HCT116 (cell line): Measurements from ENCODE around the gene CA10. TPM values are rescaled to one million over a fixed set of nuclear protein-coding genes. Genes with fewer than 3 reads are reported as not detected.

ENCODE experiments used
- ATAC-seq: fragments of 200-7000 bp; cut with Tn5 transposase; 2 replicates; pipeline ENCODE4 v1.9.1; 2020; ENCODE audit warnings: mild to moderate bottlenecking, moderate library complexity
- BruUV-seq: library from RNA; stranded (reverse); fragments of 400-500 nt; replicated peaks from 2 replicates; lab custom pipeline; 2021; lab: Mats Ljungman, UMichigan
- CTCF ChIA-PET: fragments of 300-600 bp; sonication (Branson Sonifier 250); formaldehyde crosslinking; loops from one replicate; lab custom pipeline; 2021; ENCODE audit warnings: antibody characterized with exemption; lab: Charles Lee
- POLR2A ChIA-PET: fragments of 300-600, 350-600 bp; sonication (Branson Sonifier 250); formaldehyde crosslinking; loops from one replicate; lab custom pipeline; 2021; ENCODE audit warnings: antibody characterized with exemption; lab: Charles Lee
- RAD21 ChIA-PET, 2 experiments: fragments of 300-600 bp; sonication (Branson Sonifier 250); formaldehyde crosslinking; loops; one replicate each; lab custom pipeline; 2023; ENCODE audit warnings: low total read pairs in 2 of 2; ENCODE audit not compliant: uncharacterized antibody in 2 of 2, unreplicated experiment in 2 of 2, low non-redundant PET in 1 of 2; lab: Charles Lee
- DNase-seq: peaks from one replicate; pipeline ENCODE4 v3.0.0-alpha.2; 2010; ENCODE audit warnings: low read depth, low spot score
- H2AFZ ChIP-seq: fragments of 200-600 bp; shearing (Covaris generic), sonication (generic); 2 replicates; pipeline ENCODE4 v1.6.1; 2017; ENCODE audit warnings: low read depth, mixed run types, mixed read lengths, antibody characterized with exemption, low read length; ENCODE audit not compliant: poor library complexity, severe bottlenecking
- H3K27ac ChIP-seq: 2 replicates; pipeline ENCODE4 v1.5.1; 2012; ENCODE audit warnings: low read depth, low read length
- H3K27me3 ChIP-seq: fragments of 200-600 bp; sonication (generic); 2 replicates; pipeline ENCODE4 v1.6.1; 2016; ENCODE audit warnings: mixed run types, low read length, mixed read lengths; ENCODE audit not compliant: insufficient read depth
- H3K36me3 ChIP-seq, 2 experiments: fragments of 200-500 bp in 1 of 2; fragments of 200-600 bp in 1 of 2; sonication (Bioruptor generic) in 1 of 2; sonication (generic) in 1 of 2; 2 replicates each; pipeline versions ENCODE4 v1.5.1 to v1.6.1; 2014 to 2016; ENCODE audit warnings: low read length in 2 of 2, inconsistent platforms in 1 of 2, mixed read lengths in 1 of 2, mixed run types in 1 of 2; ENCODE audit not compliant: insufficient read depth in 2 of 2, control insufficient read depth in 1 of 2
- H3K4me1 ChIP-seq, 2 experiments: fragments of 200-600 bp in 1 of 2; sonication (generic) in 1 of 2; 2 replicates each; pipeline versions ENCODE4 v1.5.1 to v1.6.1; 2012 to 2017; ENCODE audit warnings: low read length in 2 of 2, inconsistent platforms in 1 of 2, mild to moderate bottlenecking in 1 of 2, mixed read lengths in 1 of 2, mixed run types in 1 of 2, moderate library complexity in 1 of 2; ENCODE audit not compliant: insufficient read depth in 2 of 2, control insufficient read depth in 1 of 2
- H3K4me2 ChIP-seq: fragments of 200-600 bp; sonication (generic); 2 replicates; pipeline ENCODE4 v1.6.1; 2017; ENCODE audit warnings: mixed run types, low read length, mixed read lengths
- H3K4me3 ChIP-seq, 2 experiments: fragments of 200-600 bp in 1 of 2; sonication (generic) in 1 of 2; replicated peaks in 1 of 2; 2 replicates each; pipeline ENCODE4 v1.5.1; 2011 to 2016; ENCODE audit warnings: low read length in 2 of 2, control low read depth in 1 of 2, low read depth in 1 of 2, mild to moderate bottlenecking in 1 of 2, mixed read lengths in 1 of 2, mixed run types in 1 of 2
- H3K79me2 ChIP-seq: fragments of 200-600 bp; sonication (generic); 2 replicates; pipeline ENCODE4 v1.6.1; 2017; ENCODE audit warnings: mild to moderate bottlenecking, mixed run types, low read length, moderate library complexity, mixed read lengths; ENCODE audit not compliant: insufficient read depth
- H3K9ac ChIP-seq: fragments of 200-600 bp; sonication (generic); 2 replicates; pipeline ENCODE4 v1.6.1; 2016; ENCODE audit warnings: low read length, mixed read lengths
- H3K9me2 ChIP-seq: fragments of 200-600 bp; sonication (generic), shearing (Covaris generic); 2 replicates; pipeline ENCODE4 v1.6.1; 2017; ENCODE audit warnings: mixed run types, mild to moderate bottlenecking, moderate library complexity; ENCODE audit not compliant: insufficient read depth
- H3K9me3 ChIP-seq, 2 experiments: fragments of 200-500 bp in 1 of 2; fragments of 200-600 bp in 1 of 2; sonication (Bioruptor generic) in 1 of 2; sonication (generic) in 1 of 2; 2 replicates each; pipeline ENCODE4 v1.6.1; 2014 to 2017; ENCODE audit warnings: low read length in 2 of 2, mixed read lengths in 2 of 2, inconsistent platforms in 1 of 2, low read depth in 1 of 2, mild to moderate bottlenecking in 1 of 2, mixed run types in 1 of 2, moderate library complexity in 1 of 2; ENCODE audit not compliant: control insufficient read depth in 1 of 2, insufficient read depth in 1 of 2
- H4K20me1 ChIP-seq: fragments of 200-600 bp; sonication (generic), shearing (Covaris generic); 2 replicates; pipeline ENCODE4 v1.6.1; 2017; ENCODE audit warnings: mixed run types, mild to moderate bottlenecking, moderate library complexity; ENCODE audit not compliant: insufficient read depth
- ELF1 ChIP-seq: IDR thresholded peaks from 2 replicates; pipeline ENCODE4 v1.6.1; 2012; ENCODE audit warnings: low read depth, borderline replicate concordance
- FOSL1 ChIP-seq: IDR thresholded peaks from 2 replicates; pipeline ENCODE4 v1.6.1; 2012; ENCODE audit warnings: low read depth
- SRF ChIP-seq: IDR thresholded peaks from 2 replicates; pipeline ENCODE4 v1.6.1; 2012; ENCODE audit warnings: low read depth
- intact Hi-C: fragments of 100-400 bp; cut with micrococcal nuclease; formaldehyde crosslinking; loops from 2 replicates; pipeline ENCODE4 v1.10.0; 2022
- total RNA-seq: library from RNA; stranded (reverse); gene quantifications from one replicate; pipeline ENCODE4 v1.2.1, GENCODE V29; 2021; ENCODE audit not compliant: unreplicated experiment
- TF ChIP-seq, protein P1 (sequence below): IDR thresholded peaks from 2 replicates; pipeline ENCODE4 v1.6.1; 2012

Gene CA10
- total RNA-seq, 1 experiment from 2014 or later: not detected

DNA sequence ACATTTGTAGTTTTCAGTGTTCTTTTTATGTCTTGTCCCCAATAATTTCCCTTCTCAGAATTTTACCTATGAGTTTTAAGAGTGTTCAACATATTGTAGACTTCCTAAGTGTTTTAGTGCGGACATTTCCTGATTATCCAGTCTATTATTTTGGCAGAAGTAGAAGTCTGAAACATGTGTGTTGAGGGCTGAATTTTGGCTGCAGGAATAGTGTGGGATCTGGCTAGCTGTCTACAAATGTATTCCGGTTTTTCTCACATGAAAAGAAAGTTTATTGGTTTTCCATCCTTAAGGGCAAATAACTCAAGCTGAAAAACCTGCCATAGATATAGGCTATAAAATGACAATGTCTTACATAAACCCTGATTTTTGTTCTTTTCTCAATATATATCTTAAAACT is 33.0 kb upstream of the CA10 start:
- Histone ChIP-seq H3K9me2 (no peaks in the 10 kb centered on the region), H3K79me2 (no peaks in the 10 kb centered on the region), H2AFZ (no peak overlapping the region), H3K9ac (no peak overlapping the region), H3K27ac (no peak overlapping the region), H3K9me3 (peaks cover 13 to 44% of the 10 kb centered on the region in 2 experiments; a peak in 2 of 4 replicates), H3K4me1 (no peaks in the 10 kb centered on the region), H4K20me1 (no peaks in the 10 kb centered on the region), H3K27me3 (no peaks in the 10 kb centered on the region), H3K4me2 (no peak overlapping the region), H3K4me3 (no peak overlapping the region), H3K36me3 (no peaks in the 10 kb centered on the region)
- ATAC-seq (no peak), DNase-seq (no peak)
- ChIA-PET CTCF (no interaction called here), POLR2A (no interaction called here), RAD21 (no interaction called here)
- intact Hi-C loops: no loop called here
- no peak for TF ChIP-seq FOSL1
- BruUV-seq: no TSS peak

DNA sequence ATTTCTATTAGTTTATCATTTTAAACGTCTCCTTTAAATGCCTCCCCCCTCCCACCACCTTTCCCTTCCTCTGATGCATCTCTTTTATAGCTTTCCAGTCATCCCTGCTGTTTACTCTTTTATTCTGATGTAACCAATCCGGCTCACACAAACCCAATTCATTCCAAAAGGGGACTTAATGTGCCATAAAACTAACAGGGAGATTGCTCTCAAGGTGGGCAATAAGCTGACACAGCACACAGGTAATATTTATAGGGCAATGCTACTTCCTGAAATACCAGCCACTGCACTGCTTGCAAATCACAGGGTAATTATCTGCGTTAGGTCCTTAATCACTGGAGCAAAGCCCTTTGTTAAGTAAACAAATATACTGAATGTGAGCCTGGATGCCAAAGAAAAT is 23.3 kb upstream of the CA10 start:
- ChIA-PET POLR2A (no interaction called here), RAD21 (no interaction called here)
- no peak overlapping the region for H3K4me2 ChIP-seq

More for the DNA sequence above, 23.3 kb upstream of the CA10 start:
- H3K27ac ChIP-seq: no peak overlapping the region
- no peaks in the 10 kb centered on the region for H3K27me3 ChIP-seq
- DNase-seq (no peak), ATAC-seq (no peak)
- H3K36me3 ChIP-seq: no peaks in the 10 kb centered on the region
- TF ChIP-seq ELF1 (no peak), SRF (no peak)
- TF ChIP-seq, protein P1, sequence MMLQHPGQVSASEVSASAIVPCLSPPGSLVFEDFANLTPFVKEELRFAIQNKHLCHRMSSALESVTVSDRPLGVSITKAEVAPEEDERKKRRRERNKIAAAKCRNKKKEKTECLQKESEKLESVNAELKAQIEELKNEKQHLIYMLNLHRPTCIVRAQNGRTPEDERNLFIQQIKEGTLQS: no peak
- no peak overlapping the region for H3K4me3 ChIP-seq
- CTCF ChIA-PET: no interaction called here
- no peak overlapping the region for H3K9ac ChIP-seq
- H3K9me2 ChIP-seq: no peaks in the 10 kb centered on the region
- no peaks in the 10 kb centered on the region for H3K79me2 ChIP-seq
- peaks cover 32 to 37% of the 10 kb centered on the region in 2 experiments; a peak in 2 of 4 replicates for H3K9me3 ChIP-seq
- BruUV-seq: no TSS peak
- no peak overlapping the region for H2AFZ ChIP-seq
- intact Hi-C loops: no loop called here
- H3K4me1 ChIP-seq: no peaks in the 10 kb centered on the region; a peak in 1 of 4 replicates
- no peaks in the 10 kb centered on the region for H4K20me1 ChIP-seq
